GM11168 (cell line): ENCODE results near the gene SERPINE1.

Source experiments
- in situ Hi-C: fragments of 300-500 bp; cut with MboI; formaldehyde crosslinking; loops from one replicate; pipeline ENCODE4 v1.12.0; 2022; ENCODE audit warnings: low sequenced_read_pairs; ENCODE audit not compliant: unreplicated experiment

Gene SERPINE1

GRCh38 chr7:101166909-101167644 is 40.2 kb downstream of the SERPINE1 start:
- in situ Hi-C loops, result no loop called here

GRCh38 chr7:101167645-101168411 is 40.9 kb downstream of the SERPINE1 start:
- in situ Hi-C loops, result no loop called here

GRCh38 chr7:101168412-101169049 is 41.6 kb downstream of the SERPINE1 start:
- in situ Hi-C loops, result no loop called here

- in situ Hi-C loops, result no loop called here
Observed at GRCh38 chr7:101169110-101169837, 42.4 kb downstream of the SERPINE1 start.

- in situ Hi-C loops, result no loop called here
Observed at GRCh38 chr7:101169838-101170551, 43.1 kb downstream of the SERPINE1 start.

GRCh38 chr7:101170617-101171441 is 43.9 kb downstream of the SERPINE1 start:
- in situ Hi-C loops, result no loop called here

- in situ Hi-C loops, result no loop called here
Observed at GRCh38 chr7:101171442-101171837, 44.5 kb downstream of the SERPINE1 start.

- in situ Hi-C loops, result no loop called here
Observed at GRCh38 chr7:101172005-101172853, 45.3 kb downstream of the SERPINE1 start.

GRCh38 chr7:101172854-101173751 is 46.2 kb downstream of the SERPINE1 start:
- in situ Hi-C loops, result no loop called here

- in situ Hi-C loops, result no loop called here
Observed at GRCh38 chr7:101173752-101174244, 46.9 kb downstream of the SERPINE1 start.

GRCh38 chr7:101174322-101174854 is 47.5 kb downstream of the SERPINE1 start:
- in situ Hi-C loops, result no loop called here

GRCh38 chr7:101175664-101176063 is 48.8 kb downstream of the SERPINE1 start:
- in situ Hi-C loops, result no loop called here

- in situ Hi-C loops, result no loop called here
Observed at GRCh38 chr7:101177644-101178043, 50.7 kb downstream of the SERPINE1 start.

GRCh38 chr7:101179117-101179516 is 52.2 kb downstream of the SERPINE1 start:
- in situ Hi-C loops, result no loop called here

GRCh38 chr7:101179713-101180112 is 52.8 kb downstream of the SERPINE1 start:
- in situ Hi-C loops, result no loop called here

GRCh38 chr7:101180130-101180755 is 53.3 kb downstream of the SERPINE1 start, which contains the start of gene NAT16:
Gene NAT16, minus strand, starts transcription at chr7:101180293. Its CDS starts 5,486 bp downstream, at chr7:101174807.
- in situ Hi-C loops, result no loop called here
